ENCODE data around the gene MDM2.

DNA sequence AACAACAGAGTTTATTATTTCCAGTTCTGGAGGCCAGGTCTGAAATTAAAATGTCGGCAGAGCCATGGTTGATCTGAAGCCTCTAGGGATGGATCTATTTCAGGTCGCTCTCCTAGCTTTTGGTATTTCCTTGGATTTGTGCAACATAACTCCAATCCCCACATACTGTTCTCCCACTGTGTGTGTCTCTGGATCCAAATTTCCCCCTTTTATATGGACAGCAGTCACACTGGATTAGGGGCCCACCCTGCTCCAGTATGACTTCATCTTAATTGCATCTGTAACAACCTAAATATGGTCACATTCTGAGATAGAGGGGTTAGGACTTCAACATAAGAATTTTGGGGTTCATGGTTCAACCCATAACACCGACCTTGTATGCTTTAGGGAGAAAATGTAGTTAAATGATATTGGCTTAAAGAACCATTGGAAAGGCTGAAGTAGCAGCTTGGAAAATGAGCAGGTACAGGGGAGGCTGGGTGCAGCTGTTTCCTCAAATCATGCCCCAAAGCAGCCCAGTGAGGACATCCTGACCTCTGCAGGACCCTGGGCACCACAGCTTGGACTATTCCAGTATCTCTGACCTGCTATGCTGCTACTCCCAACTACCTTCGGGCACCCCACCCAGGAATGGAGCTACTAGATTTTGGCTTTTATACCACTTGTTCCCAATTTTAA is 13.9 kb upstream of the MDM2 start:
- TF ChIP-seq EZH2 (IDR thresholded peaks at IDR 0.05; ENCODE audit: insufficient read depth, poor library complexity, severe bottlenecking) = no peak
- TF ChIP-seq EZH2phosphoT487 (IDR thresholded peaks at IDR 0.05; ENCODE audit: insufficient read depth, low read depth) = no peak
